DOHH2 (cell line): ENCODE data around the gene SCNN1B.

Experiments used
- H3F3A ChIP-seq: fragments of 200-600 bp; sonication (generic), shearing (Covaris generic); 2 replicates; pipeline ENCODE4 v1.6.0; 2016; ENCODE audit warnings: antibody characterized with exemption, mild to moderate bottlenecking; ENCODE audit not compliant: control insufficient read depth, insufficient read depth
- H3K27ac ChIP-seq: fragments of 200-600 bp; sonication (generic); 2 replicates; pipeline ENCODE4 v1.5.1; 2014; ENCODE audit warnings: low read depth, mild to moderate bottlenecking, low read length, moderate library complexity
- H3K27me3 ChIP-seq: fragments of 200-600 bp; sonication (generic); 2 replicates; pipeline ENCODE4 v1.6.1; 2014; ENCODE audit warnings: mild to moderate bottlenecking, low read length, mixed read lengths; ENCODE audit not compliant: control insufficient read depth
- H3K36me3 ChIP-seq: fragments of 200-600 bp; sonication (generic); 2 replicates; pipeline ENCODE4 v1.6.1; 2014; ENCODE audit warnings: mild to moderate bottlenecking, low read length, moderate library complexity, mixed read lengths; ENCODE audit not compliant: control insufficient read depth
- H3K4me1 ChIP-seq: fragments of 200-600 bp; sonication (generic); 2 replicates; pipeline ENCODE4 v1.6.1; 2014; ENCODE audit warnings: mild to moderate bottlenecking, low read length, mixed read lengths; ENCODE audit not compliant: control insufficient read depth
- H3K4me2 ChIP-seq: fragments of 200-600 bp; sonication (generic); 2 replicates; pipeline ENCODE4 v1.6.0; 2014; ENCODE audit warnings: mild to moderate bottlenecking, low read length, moderate library complexity
- H3K4me3 ChIP-seq: fragments of 200-600 bp; sonication (generic); 2 replicates; pipeline ENCODE4 v1.5.1; 2014; ENCODE audit warnings: mild to moderate bottlenecking, low read length, mixed read lengths
- H3K79me2 ChIP-seq: fragments of 200-600 bp; sonication (generic); 2 replicates; pipeline ENCODE4 v1.6.1; 2014; ENCODE audit warnings: mild to moderate bottlenecking, low read length, mixed read lengths; ENCODE audit not compliant: control insufficient read depth
- H3K9me2 ChIP-seq: fragments of 200-600 bp; sonication (generic); replicated peaks from 2 replicates; pipeline ENCODE4 v1.6.1; 2014; ENCODE audit warnings: mild to moderate bottlenecking, low read length, mixed read lengths; ENCODE audit not compliant: control insufficient read depth
- H3K9me3 ChIP-seq: fragments of 200-600 bp; sonication (generic); 2 replicates; pipeline ENCODE4 v1.6.1; 2014; ENCODE audit warnings: antibody characterized with exemption, low read length, mixed read lengths; ENCODE audit not compliant: control insufficient read depth, insufficient read depth
- H4K20me1 ChIP-seq: fragments of 200-600 bp; sonication (generic); 2 replicates; pipeline ENCODE4 v1.6.0; 2014; ENCODE audit warnings: low read depth, mild to moderate bottlenecking, antibody characterized with exemption, low read length, moderate library complexity; ENCODE audit not compliant: control insufficient read depth, insufficient read depth
- CTCF ChIP-seq: fragments of 200-600 bp; sonication (generic); IDR thresholded peaks from one replicate; pipeline ENCODE4 v1.5.1; 2014; ENCODE audit warnings: antibody characterized with exemption, mild to moderate bottlenecking, low read depth, low read length; ENCODE audit not compliant: poor library complexity, severe bottlenecking
- EZH2phosphoT487 ChIP-seq: fragments of 200-600 bp; sonication (generic); IDR thresholded peaks from 2 replicates; pipeline ENCODE4 v1.6.1; 2017; ENCODE audit warnings: borderline replicate concordance, mild to moderate bottlenecking, antibody characterized with exemption, low read length, moderate library complexity, mixed read lengths

The SCNN1B gene

GRCh38 chr16:23317751-23318150 lies 15.6 kb downstream of the SCNN1B start:
- Histone ChIP-seq H4K20me1 (no peaks in the 10 kb centered on the region), H3K27me3 (no peaks in the 10 kb centered on the region), H3K9me3 (no peaks in the 10 kb centered on the region), H3K27ac (no peak overlapping the region), H3K4me1 (no peaks in the 10 kb centered on the region), H3K36me3 (no peaks in the 10 kb centered on the region), H3K9me2 (no peaks in the 10 kb centered on the region), H3K79me2 (no peaks in the 10 kb centered on the region), H3F3A (no peaks in the 10 kb centered on the region), H3K4me3 (no peak overlapping the region), H3K4me2 (no peak overlapping the region)
- no peak for TF ChIP-seq CTCF
- TF ChIP-seq EZH2phosphoT487 = no peak

- no peak for TF ChIP-seq CTCF
- no peak for TF ChIP-seq EZH2phosphoT487
- Histone ChIP-seq H3K4me1 (no peaks in the 10 kb centered on the region), H3K9me3 (no peaks in the 10 kb centered on the region), H3K4me2 (no peak overlapping the region), H3F3A (no peaks in the 10 kb centered on the region), H3K27me3 (no peaks in the 10 kb centered on the region), H4K20me1 (no peaks in the 10 kb centered on the region), H3K9me2 (no peaks in the 10 kb centered on the region), H3K36me3 (no peaks in the 10 kb centered on the region), H3K4me3 (no peak overlapping the region), H3K79me2 (no peaks in the 10 kb centered on the region), H3K27ac (no peak overlapping the region)
Measured at GRCh38 chr16:23318639-23319038, 16.5 kb downstream of the SCNN1B start.

- no peaks in the 10 kb centered on the region for H4K20me1 ChIP-seq
- H3K27me3 ChIP-seq = no peaks in the 10 kb centered on the region
- H3K79me2 ChIP-seq = no peaks in the 10 kb centered on the region
- no peak overlapping the region for H3K4me3 ChIP-seq
- H3K4me1 ChIP-seq = no peaks in the 10 kb centered on the region
- H3K36me3 ChIP-seq = no peaks in the 10 kb centered on the region
- H3K27ac ChIP-seq = no peak overlapping the region
- H3F3A ChIP-seq = no peaks in the 10 kb centered on the region
- H3K9me3 ChIP-seq = no peaks in the 10 kb centered on the region
- no peaks in the 10 kb centered on the region for H3K9me2 ChIP-seq
- TF ChIP-seq EZH2phosphoT487 (no peak), CTCF (no peak)
- H3K4me2 ChIP-seq = no peak overlapping the region
Measured at GRCh38 chr16:23319861-23320615, 17.9 kb downstream of the SCNN1B start.
